Measurements from ENCODE around the gene PRKAA1.
"Not testable (repeated sequence)": the region's sequence is repeated elsewhere in the genome, so short reads cannot be mapped to it uniquely, and the experiment has no call there.

- not testable (repeated sequence) for TF ChIP-seq CTCF, POLR2A, EP300 (IDR thresholded peaks at IDR 0.05)
Observed at GRCh38 chr5:40710575-40710974, 87.6 kb downstream of the PRKAA1 start.

All from tibial nerve (tissue), 4 donors.